ENCODE data around the gene PKDREJ.
A peak's percentile ranks its signal among the peaks of the same experiment; 100 is the strongest.
"Not testable (repeated sequence)": the region's sequence is repeated elsewhere in the genome, so short reads cannot be mapped to it uniquely, and the experiment has no call there.

Gene PKDREJ, protein sequence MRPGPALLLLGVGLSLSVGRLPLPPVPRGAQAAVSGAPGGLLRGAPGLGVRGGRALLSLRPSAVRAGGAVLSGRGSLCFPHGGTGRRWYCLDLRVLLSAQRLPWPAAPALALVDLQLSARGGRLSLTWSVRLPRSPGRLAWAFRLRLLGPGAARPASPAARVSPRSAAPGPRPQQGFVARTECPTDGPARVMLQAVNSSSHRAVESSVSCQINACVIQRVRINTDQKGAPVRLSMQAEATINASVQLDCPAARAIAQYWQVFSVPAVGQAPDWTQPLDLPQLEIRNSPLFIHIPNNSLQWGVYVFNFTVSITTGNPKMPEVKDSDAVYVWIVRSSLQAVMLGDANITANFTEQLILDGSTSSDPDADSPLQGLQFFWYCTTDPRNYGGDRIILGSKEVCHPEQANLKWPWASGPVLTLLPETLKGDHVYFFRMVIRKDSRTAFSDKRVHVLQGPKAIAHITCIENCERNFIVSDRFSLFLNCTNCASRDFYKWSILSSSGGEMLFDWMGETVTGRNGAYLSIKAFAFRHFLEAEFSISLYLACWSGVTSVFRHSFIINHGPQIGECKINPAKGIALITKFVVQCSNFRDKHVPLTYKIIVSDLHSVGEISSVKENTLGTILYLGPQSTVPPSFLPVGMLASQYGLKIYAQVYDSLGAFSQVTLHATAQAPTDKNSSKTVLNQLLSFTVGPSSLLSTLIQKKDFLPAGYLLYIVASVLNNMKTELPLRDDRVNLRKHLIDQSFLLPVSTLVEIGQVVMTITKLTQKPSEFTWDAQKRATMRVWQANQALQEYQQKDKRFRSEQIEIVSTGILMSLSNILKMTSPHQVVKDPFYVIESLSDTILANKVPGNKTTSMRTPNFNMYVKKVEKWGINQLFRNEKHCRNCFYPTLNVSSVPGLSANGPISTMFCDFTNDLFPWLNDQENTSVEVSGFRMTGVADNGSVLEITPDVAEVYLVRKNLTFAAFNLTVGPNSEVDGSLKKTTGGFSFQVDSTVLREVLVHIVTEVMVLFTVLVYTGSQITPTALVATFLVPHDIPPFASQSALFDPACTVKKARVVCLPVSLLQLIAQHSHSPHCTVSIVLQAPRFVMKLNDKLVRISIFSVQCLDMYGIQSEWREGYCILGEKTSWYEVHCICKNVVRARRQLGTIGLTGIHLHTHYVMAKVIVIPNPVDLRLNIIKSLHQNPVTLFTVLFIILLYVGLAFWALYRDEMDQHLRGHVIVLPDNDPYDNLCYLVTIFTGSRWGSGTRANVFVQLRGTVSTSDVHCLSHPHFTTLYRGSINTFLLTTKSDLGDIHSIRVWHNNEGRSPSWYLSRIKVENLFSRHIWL (N-terminal part only)

DNA sequence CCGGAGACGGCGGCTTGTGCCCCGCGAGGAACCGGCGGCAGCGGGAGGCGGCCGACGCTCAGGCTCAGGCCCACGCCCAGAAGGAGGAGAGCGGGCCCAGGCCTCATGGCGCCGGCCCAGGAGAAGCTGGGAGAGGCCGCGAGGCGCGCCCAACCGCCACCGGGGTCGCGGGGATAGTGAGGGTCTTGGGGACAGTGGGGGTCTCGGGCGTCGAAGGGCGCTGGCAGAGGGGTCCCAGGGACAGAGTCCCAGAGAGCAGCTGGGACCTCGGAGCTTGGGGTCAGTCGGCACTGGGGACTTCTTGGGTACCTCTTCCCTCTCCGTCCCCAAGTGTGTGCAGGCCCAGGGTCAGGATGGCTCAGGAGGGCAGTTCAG lies at the start of gene PKDREJ:
TSS of gene PKDREJ (minus strand) at position 128 of the 375 bp plus-strand sequence. CDS start at position 107, 21 bp downstream.
- no peak for DNase-seq

DNA sequence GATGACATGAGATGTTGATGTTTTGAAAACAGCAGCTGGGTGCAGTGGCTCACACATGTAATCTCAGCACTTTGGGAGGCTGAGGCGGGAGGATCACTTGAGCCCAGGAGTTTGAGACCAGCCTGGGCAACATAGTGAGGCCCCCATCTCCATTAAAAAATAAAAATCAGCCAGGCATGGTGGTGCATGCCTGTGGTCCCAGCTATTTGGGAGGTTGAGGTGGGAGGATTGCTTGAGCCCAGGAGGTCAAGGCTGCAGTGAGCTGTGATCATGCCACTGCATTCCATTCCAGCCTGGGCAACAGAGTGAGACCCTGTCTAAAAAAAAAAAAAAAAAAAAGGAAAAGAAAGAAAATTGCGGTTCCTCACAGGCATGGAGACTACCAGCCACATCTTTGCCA lies 49.7 kb upstream of the PKDREJ start:
- not testable (repeated sequence) for DNase-seq

DNA sequence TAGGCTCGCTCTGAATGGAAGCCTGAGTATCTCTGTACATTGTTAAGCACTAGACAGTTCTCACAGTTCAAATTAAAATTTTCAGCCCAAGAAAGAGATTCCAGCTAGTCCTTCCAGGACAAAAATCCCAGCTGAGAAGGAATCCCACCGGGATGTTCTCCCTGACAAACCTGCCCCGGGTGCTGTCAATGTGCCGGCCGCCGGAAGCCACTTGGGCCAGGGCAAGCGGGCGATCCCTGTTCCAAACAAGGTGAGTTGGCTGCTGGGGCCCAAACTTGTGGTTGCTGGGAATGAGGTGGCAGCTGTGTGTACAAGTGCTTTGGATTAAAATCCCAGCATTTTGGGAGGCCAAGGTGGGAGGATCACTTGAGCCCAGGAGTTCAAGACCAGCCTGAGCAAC lies 48.9 kb upstream of the PKDREJ start:
- no peak for DNase-seq

DNA sequence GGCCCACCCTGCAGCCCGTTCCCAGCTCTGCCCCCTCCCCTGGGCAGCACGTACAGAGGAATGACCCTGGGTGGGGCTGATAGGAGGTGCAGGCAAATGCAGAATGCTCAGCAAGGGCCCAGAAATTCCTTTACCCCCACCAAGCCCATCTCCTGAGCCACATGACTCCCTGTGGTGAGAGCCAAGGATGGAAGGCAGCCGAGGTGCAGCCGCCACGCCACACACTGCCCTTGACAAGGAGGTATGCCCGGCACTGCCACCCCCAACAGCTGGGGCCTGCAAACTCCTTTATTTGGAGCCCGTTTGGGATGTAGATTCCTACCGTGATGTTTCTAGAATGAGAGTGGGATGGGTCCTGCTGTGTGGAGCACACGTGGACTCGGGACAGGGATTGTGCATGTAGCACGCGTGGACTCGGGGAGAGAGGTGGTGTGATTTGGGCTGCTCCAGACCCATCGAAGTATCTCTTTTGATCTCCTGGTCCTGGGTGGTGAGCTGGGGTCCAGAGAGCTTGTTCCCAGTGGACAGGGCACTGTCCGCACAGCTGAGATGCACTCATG lies 46.5 kb upstream of the PKDREJ start:
- no peak for DNase-seq

DNA sequence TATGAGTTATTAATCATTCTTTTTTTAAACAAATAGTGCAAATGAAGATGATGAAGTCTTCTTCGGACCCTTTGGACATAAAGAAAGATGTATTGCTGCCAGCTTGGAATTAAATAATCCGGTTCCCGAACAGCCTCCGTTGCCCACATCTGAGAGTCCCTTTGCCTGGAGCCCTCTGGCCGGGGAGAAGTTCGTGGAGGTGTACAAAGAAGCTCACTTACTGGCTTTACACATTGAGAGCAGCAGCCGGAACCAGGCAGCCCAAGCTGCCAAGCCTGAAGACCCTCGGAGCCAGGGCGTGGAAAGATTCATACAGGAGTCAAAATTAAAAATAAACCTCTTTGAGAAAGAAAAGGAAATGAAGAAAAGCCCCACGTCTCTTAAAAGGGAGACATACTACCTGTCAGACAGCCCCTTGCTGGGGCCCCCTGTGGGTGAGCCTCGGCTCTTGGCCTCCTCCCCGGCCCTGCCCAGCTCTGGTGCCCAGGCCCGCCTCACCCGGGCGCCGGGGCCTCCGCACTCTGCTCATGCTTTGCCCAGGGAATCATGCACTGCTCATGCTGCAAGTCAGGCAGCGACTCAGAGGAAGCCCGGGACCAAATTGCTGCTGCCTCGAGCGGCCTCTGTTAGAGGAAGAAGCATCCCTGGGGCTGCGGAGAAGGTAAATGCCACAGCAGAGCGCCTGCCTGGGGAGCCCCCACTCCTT lies 45.3 kb upstream of the PKDREJ start:
- no peak for DNase-seq

DNA sequence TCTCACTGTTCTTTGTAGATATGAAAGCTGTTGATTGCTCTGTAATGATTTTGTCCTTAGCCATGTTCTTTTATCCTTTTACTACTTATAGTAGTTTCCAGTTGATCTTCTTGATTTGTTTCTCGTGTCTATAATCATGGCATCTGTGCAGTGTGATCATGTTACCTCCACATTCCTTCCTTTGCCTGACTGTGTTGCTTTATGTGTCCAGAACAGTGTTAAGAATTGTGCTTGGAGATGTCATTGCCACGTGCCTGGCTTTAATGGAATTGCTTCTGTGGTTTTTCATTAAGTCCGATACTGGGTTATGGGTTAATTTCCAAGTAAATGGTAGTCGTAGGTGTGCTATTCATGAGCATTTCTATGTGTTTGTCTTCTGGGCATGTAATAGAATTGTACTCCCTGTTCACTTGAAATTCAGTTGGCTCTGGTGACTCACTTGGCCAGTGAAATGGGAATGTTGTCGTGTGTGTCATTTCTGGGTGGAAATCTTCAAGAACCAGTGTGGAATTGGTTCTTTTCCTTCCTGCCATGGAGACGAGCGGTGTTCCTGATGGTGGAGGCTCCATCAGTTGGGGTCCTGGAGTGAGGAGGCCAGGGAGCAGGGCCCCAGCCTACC lies 40.3 kb upstream of the PKDREJ start:
- no peak for DNase-seq

DNA sequence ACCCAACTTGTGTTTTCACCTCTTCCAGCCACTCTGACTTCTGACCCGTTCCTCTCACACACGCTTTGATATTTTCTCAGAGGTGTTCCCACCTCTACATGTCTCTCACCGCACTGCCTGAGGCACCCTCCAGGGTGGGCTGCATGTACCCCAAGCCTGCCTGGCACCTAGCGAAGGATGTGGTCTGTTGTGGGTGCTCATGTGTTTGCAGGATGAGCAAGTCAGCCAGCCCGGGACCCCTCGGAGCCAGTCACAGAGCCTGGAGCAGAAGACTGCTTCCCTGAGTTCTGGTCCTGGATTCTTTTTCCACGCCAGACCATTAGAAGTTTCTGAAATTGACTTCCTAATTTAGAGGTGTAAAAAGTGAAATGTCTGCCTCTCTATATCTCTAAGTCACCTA lies 37.3 kb upstream of the PKDREJ start:
- DNase-seq: no peak

DNA sequence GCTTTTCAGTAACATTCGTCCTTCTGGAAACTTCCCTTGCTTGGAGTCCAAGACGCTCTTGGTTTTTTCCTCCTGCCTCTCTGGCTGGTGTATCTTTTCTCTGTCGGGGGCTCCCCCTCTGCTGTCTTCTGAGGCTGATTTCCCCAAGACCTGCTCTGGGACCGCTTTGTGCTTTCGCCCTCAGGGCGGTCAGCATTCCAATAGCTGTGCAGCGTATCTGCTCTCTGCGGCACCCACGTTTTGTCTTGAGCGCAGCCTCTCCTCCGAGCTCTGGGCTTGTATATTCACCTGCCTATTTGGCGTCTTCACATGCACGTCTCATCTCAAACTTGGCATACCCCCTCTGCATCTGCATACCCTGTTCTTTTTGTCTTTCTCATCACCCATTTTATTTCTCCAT lies 36.0 kb upstream of the PKDREJ start:
- DNase-seq: no peak

DNA sequence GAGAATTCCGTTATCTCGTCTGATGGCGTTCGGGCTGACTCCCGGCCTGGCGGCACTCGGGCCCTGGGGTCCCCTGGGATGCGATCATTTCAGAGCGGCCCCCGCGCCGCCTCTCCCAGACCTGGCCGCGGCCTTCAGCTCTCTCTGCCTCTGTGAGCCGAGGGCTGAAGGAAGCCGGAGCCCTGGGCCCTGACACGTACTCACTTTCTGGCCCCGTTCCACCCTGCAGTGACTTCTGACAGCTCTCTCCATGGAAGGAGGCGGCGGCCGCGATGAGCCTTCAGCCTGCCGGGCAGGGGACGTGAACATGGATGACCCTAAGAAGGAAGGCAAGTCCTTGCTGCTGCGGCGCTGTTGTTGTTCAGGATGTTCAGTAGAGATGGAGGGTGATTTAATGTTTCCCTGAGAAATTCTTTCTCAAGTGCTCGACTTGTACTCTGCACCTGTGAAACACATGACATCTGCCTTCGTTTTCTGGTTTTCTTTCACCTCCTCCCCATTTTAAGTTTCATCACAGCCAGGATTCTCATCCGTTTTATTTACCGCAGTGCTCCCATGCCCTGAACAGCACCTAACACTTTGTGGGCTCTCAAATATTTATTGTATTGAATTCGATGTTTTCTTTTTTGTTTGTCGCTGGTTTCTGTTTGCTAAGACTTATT lies 34.1 kb upstream of the PKDREJ start:
- DNase-seq: peak in 1 of 2 experiments; percentile 23

DNA sequence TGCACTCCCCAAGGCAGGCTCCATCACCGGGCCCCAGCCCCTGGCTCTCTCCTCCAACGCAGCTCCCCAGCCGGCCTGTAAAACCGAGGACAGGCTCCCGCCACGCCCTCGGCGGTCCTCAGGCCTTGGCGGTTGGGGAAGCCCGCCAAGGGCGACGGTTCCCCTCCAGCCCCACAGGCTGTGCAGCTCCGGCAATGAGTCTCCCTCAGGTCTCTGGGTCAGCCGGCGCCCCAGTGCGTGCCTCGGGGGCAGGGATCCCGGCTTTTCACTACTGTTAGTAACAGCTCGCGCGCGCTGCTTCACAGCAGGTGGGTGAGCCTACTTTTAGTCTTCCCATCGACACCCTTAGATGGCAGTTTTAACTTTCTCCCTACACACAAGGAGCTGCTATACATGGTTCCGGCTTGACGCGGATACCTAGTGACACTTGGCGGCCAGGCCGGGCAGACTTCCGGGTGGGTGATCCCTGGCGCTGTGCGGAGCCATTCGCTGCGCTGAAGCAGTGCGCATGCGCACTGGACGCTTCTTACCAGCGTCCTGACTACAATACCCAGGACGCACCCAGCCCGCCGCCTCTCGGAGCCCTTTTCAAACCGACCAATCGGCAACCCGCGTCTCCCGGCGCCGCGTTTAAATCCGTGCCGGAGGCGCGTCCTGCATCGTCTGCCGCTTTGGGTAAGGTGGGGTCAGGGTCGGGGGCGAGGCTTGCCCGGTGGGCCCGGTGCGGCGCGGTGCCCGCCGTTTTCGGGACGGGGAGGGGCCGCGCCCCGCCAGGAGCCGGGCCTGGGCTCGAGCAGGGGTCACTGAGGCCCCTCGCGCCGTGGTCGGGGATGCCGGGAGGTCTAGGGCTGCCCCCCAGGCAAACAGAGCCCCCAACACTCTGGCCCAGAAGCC lies 33.4 kb upstream of the PKDREJ start, which contains the start of gene GTSE1:
TSS of gene GTSE1 (plus strand) at position 614 of the 894 bp plus-strand sequence. CDS start 531 bp downstream, outside the sequence.
- DNase-seq: peak; percentile 83 to 92

DNA sequence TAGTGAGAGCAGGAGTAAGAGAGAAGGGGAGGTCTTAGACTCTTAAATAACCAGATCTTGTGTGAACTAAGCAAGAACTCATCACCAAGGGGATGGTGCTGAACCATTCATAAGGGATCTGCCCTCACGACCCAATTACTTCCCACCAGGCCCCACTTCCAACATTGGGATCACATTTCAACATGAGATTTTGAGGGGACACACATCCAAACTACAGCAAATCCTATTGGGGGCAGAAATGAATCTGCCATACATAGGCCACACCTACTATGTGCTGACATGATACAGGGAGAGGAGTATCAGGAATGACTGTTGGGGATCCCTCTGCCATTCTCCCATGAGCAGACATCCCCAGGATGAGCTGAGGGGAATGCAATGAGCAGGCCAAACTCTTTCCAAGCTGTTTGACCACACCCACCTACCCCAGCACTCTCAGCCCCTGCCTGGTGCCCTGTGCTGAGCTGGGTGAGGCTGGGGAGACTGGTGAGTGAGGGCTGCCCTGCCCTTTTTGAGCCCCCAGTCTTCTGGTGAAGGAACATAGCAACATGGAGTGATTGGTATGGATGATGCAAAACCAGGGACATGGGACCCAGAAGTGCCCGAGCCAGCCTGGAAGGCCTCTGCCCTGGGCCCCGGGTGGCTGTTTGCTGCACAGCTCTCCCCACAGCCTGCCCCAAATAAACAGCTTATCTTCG lies 32.3 kb upstream of the PKDREJ start:
- no peak for DNase-seq

DNA sequence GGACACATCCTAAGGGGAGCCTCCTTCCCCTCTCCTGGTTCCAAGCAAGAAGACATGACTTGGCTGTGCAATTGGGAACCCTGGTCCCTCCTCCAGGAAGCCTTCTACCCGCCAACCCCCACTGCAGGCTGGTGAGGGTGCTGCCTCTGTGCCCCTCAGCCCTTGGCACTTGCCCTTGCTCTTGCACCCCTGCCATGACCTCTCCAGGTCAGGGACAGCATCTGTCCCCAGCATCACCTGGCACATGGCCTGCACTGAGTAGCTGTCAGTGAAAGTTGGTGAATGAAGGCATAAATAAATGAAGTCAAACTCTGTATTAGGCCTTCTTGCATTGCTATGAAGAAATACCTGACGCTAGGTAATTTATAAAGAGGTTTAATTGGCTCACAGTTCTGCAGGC lies 31.6 kb upstream of the PKDREJ start:
- no peak for DNase-seq

DNA sequence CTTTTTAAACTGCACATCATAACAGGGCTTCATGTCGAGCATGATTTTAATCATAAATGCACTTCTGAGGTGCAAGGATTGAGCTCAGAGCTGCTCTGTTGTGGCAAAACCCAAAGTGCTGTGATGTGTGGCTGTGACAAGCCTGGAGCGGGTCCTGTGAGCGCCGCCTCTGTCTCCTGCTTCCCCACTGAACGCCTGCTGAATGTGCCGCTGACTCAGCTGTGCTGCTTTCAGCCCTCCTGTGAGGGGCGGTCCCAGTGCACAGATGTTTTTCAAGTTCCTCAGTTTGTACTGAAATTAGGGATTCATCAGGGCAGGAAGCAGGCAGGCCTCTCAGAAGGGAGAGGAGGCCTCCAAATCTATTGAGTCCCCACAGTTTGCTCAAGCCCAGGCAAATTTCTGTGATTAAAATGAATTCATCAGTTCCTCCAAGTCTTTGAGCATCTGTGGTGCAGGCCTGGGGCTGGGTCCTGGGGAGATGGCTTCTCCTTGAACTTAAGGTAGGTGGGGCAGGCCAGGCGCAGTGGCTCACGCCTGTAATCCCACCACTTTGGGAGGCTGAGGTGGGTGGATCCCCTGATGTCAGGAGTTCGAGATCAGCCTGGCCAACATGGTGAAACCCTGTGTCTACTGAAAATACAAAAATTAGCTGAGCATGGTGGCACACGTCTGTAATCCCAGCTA lies 30.6 kb upstream of the PKDREJ start:
- DNase-seq: no peak

DNA sequence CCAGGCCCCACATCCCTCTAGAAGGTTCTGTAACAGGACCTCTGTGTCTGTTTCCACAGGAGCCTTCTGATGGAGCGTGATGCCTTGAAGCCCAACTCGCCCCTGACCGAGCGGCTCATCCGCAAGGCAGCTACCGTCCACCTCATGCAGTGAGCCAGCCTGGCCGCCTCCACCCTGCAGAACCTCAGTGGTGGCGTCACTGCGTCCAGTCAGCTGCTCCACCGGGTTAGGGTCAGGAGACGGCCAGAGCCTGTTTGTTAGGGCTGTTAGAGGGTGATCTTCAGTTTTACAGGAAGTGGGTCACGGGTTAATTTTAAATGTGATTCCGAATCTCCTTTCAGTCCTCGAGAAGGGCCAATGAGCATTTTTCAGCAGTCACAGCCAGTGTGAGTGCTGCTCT lies 29.6 kb upstream of the PKDREJ start:
- DNase-seq: no peak

DNA sequence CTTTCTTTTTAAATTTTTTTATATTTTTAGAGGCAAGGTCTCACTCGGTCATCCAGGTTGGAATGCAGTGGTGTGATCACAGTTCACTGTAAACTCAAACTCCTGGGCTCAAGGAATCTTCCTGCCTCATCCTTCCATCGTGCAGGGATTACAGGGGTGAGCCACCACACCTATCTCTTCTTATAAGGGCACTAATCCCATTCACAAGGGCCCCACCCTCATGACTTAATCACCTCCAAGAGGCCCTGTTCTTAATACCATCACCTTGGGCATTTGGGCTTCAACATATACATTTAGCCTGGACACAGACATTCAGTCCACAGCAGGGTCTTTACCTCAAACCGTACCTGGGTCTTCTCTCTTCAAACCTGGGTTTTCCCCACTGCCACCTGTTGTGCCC lies 29.0 kb upstream of the PKDREJ start:
- no peak for DNase-seq

DNA sequence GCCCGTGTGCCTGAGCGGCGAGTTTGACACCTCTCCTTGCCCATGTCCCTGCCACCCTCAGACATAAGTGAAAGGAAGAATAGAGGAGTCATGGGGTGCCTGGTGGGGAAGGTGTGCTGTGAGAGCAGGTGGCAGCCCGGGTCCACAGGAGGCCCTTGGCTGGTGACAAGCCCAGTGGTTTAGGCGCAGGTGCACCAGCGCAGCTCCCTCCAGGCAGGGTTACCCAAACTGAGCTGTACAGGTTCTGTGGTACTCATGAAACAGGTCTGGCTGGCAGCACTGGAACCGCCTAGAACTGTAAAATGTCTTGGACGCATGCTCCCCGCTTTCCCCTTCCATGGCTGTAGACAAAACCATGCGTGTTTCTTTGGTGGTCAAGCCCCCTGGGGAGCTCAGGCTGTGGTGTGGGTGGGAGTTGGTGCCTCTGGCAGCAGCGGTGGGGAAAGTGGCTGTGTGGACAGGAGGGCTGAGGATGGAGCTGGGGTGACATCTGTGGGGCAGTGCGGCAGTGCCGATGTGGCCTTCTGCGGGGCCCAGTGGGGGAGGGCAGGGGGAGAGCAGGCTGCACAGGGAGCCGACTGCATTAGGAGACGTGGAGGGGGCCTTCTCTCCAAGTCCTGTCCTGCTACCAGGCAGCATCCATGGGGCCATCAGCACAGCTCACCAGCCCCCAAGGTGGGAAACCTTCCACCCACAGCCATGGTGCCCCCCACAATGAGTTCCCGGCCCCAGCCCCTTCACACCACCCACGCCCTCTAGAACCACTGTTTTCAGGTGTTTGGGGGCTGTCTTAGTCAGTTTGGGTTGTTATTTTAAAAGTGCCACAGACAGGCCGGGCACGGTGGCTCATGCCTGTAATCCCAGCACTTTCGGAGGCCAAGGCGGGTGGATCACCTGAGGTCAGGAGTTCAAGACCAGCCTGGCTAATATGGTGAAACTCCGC lies 28.0 kb upstream of the PKDREJ start:
- DNase-seq: no peak

DNA sequence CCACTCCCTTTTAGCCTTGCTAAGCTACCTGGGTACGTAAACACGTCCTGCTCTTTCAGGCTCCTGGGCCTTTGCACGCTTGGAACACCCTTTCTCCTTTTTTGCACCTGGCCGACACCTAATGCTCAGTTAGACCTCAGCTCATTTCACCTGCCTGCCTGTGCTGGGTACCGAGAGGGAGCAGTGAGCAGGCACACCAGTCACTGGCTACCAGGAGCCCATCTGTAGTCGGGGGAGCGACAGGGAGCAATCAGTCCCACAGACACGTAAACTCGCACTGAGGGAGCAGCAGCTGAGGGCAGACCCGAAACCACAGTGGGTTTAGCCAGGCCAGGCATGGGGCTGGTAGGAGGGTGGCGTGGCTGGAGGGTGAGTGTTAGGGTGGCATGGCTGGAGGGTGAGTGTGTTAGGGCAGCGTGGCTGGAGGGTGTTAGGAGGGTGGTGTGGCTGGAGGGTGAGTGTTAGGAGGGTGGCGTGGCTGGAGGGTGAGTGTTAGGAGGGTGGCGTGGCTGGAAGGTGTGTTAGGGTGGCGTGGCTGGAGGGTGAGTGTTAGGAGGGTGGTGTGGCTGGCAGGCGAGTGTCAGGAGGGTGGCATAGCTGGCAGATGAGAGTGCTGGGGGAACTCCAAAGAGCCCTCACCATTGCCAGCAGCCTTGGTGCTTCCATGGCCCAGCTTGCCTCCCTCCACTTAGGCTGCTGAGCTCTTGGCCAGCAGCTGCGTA lies 27.1 kb upstream of the PKDREJ start:
- DNase-seq: no peak
